A549 (cell line): ENCODE measurements around the gene GNAS. TPM values are rescaled to one million over a fixed set of nuclear protein-coding genes. Genes with fewer than 3 reads are reported as not detected.

Experiments used
- ATAC-seq, 2 experiments: fragments of 200-7000 bp in 1 of 2; fragments of >200 bp in 1 of 2; cut with Nextera tagmentation in 1 of 2; cut with Tn5 transposase in 1 of 2; 3 replicates each; pipeline versions ENCODE4 v1.8.0 to v1.9.1; 2018 to 2020; ENCODE audit warnings: mild to moderate bottlenecking in 1 of 2, moderate library complexity in 1 of 2
- CTCF ChIA-PET: fragments of 300-600 bp; sonication (Branson Sonifier 250); formaldehyde crosslinking; extraction: SDS; loops from one replicate; lab custom pipeline; 2021; ENCODE audit warnings: antibody characterized with exemption, inconsistent platforms; lab: Yijun Ruan, JAX
- POLR2A ChIA-PET: fragments of 350-600 bp; formaldehyde crosslinking; extraction: SDS; loops from one replicate; lab custom pipeline; 2021; ENCODE audit warnings: antibody characterized with exemption, inconsistent platforms; lab: Yijun Ruan, JAX
- DNase-seq, 2 experiments: peaks; one replicate each; pipeline versions ENCODE4 v3.0.0 to v3.0.0-alpha.2; 2011 to 2016; ENCODE audit warnings: low read depth in 1 of 2, low spot score in 1 of 2
- FAIRE-seq: peaks from 2 replicates; lab custom pipeline; 2011; peaks lifted over from hg19 to GRCh38; lab: Jason Lieb, UNC
- H3K27ac ChIP-seq, 2 experiments: fragments of >200 bp; sonication (Bioruptor Twin); formaldehyde crosslinking; 3 replicates each; pipeline ENCODE4 v1.5.1; 2016 to 2017
- H3K4me1 ChIP-seq: fragments of >200 bp; sonication (Bioruptor Twin); formaldehyde crosslinking; 3 replicates; pipeline ENCODE4 v1.6.1; 2016
- H3K4me2 ChIP-seq: fragments of >200 bp; sonication (Bioruptor Twin); formaldehyde crosslinking; 3 replicates; pipeline ENCODE4 v1.6.1; 2016
- H3K4me3 ChIP-seq: fragments of >200 bp; sonication (Bioruptor Twin); formaldehyde crosslinking; 3 replicates; pipeline ENCODE4 v1.5.1; 2016
- H3K9me3 ChIP-seq: fragments of >200 bp; sonication (Bioruptor Twin); formaldehyde crosslinking; 3 replicates; pipeline ENCODE4 v1.6.1; 2016
- CBX2 ChIP-seq: fragments of 200-600 bp; sonication (generic); IDR thresholded peaks from 2 replicates; pipeline ENCODE4 v1.6.1; 2016; ENCODE audit warnings: low read depth, mild to moderate bottlenecking, borderline replicate concordance
- CEBPB ChIP-seq, 2 experiments: fragments of >200 bp in 1 of 2; sonication (Bioruptor Twin) in 1 of 2; formaldehyde crosslinking in 1 of 2; IDR thresholded peaks; 2 replicates each; pipeline ENCODE4 v1.6.1; 2012 to 2016
- CHD2 ChIP-seq: fragments of 150-350 bp; IDR thresholded peaks from 2 replicates; pipeline ENCODE4 v1.6.1; 2014; ENCODE audit warnings: low read length; ENCODE audit not compliant: partially characterized antibody
- E2F6 ChIP-seq: IDR thresholded peaks from 2 replicates; pipeline ENCODE4 v1.6.1; 2012; ENCODE audit warnings: low read depth, borderline replicate concordance
- EP300 ChIP-seq, 2 experiments: fragments of >200 bp; sonication (Bioruptor Twin); formaldehyde crosslinking; IDR thresholded peaks; 2 replicates in 1 of 2; 3 replicates in 1 of 2; pipeline ENCODE4 v1.6.1; 2016 to 2017
- FOSL2 ChIP-seq, 2 experiments: fragments of 450-650 bp in 1 of 2; fragments of >200 bp in 1 of 2; sonication (Bioruptor Twin) in 1 of 2; formaldehyde crosslinking; IDR thresholded peaks; 2 replicates each; pipeline versions ENCODE4 v1.5.0 to v1.6.1; 2016 to 2020; ENCODE audit warnings: mild to moderate bottlenecking in 1 of 2, moderate library complexity in 1 of 2
- FOXS1 ChIP-seq: fragments of 250-450 bp; sonication (Bioruptor Pico); IDR thresholded peaks from 2 replicates; pipeline ENCODE4 v1.5.0; 2020; ENCODE audit warnings: mild to moderate bottlenecking, moderate library complexity
- HDAC2 ChIP-seq: fragments of 200-600 bp; sonication (generic); IDR thresholded peaks from 2 replicates; pipeline ENCODE4 v1.6.1; 2016
- HEYL ChIP-seq: fragments of 250-450 bp; sonication (Bioruptor Pico); IDR thresholded peaks from 2 replicates; pipeline ENCODE4 v1.8.0; 2021; ENCODE audit warnings: mild to moderate bottlenecking, moderate library complexity
- HOXB13 ChIP-seq: fragments of 250-450 bp; sonication (Bioruptor Pico); IDR thresholded peaks from 2 replicates; pipeline ENCODE4 v1.5.0; 2020; ENCODE audit warnings: low read depth, mild to moderate bottlenecking, moderate library complexity
- KDM5A ChIP-seq: fragments of 200-600 bp; sonication (generic); IDR thresholded peaks from 2 replicates; pipeline ENCODE4 v1.6.1; 2016; ENCODE audit warnings: antibody characterized with exemption, mild to moderate bottlenecking
- MAZ ChIP-seq: fragments of 150-350 bp; IDR thresholded peaks from 2 replicates; pipeline ENCODE4 v1.6.1; 2014; ENCODE audit warnings: antibody characterized with exemption, low read depth, low read length, borderline replicate concordance
- NFE2L2 ChIP-seq: fragments of 150-350 bp; conservative IDR thresholded peaks from 2 replicates; pipeline ENCODE4 v1.6.1; 2014; ENCODE audit warnings: low read length
- NR3C1 ChIP-seq: fragments of >200 bp; sonication (Bioruptor Twin); formaldehyde crosslinking; IDR thresholded peaks from 3 replicates; pipeline ENCODE4 v1.6.1; 2017
- RCOR1 ChIP-seq: fragments of 150-350 bp; IDR thresholded peaks from 2 replicates; pipeline ENCODE4 v1.6.1; 2014; ENCODE audit warnings: antibody characterized with exemption, low read length, low read depth
- SMC3 ChIP-seq: fragments of >200 bp; sonication (Bioruptor Twin); formaldehyde crosslinking; IDR thresholded peaks from 3 replicates; pipeline ENCODE4 v1.6.1; 2018; ENCODE audit warnings: inconsistent platforms
- TP53 ChIP-seq: fragments of 250-450 bp; sonication (Bioruptor Pico); IDR thresholded peaks from 2 replicates; pipeline ENCODE4 v1.5.0; 2021; ENCODE audit warnings: mild to moderate bottlenecking, moderate library complexity
- ZNF302 ChIP-seq: fragments of 250-450 bp; sonication (Bioruptor Pico); IDR thresholded peaks from 2 replicates; pipeline ENCODE4 v1.9.0; 2021; ENCODE audit warnings: inconsistent platforms, mild to moderate bottlenecking, moderate library complexity
- ZSCAN20 ChIP-seq: fragments of 250-450 bp; sonication (Bioruptor Pico); IDR thresholded peaks from 2 replicates; pipeline ENCODE4 v1.8.0; 2022; ENCODE audit warnings: mild to moderate bottlenecking, moderate library complexity
- WGBS: methylation state at CpG from one replicate; pipeline ENCODE4 v1.1.6; 2017; ENCODE audit errors: missing lambda C conversion rate; 5-methylcytosine and 5-hydroxymethylcytosine counted together
- polyA plus RNA-seq, 4 experiments: library from polyadenylated mRNA; depleted of rRNA in 3 of 4; stranded (reverse); fragments of >200 nt; fragmentation: RNase III in 1 of 4; extraction: RNeasy Plus Mini Kit Qiagen cat#74134 plus additional on column Dnase treatment in 1 of 4; gene quantifications; 2 replicates in 3 of 4; 3 replicates in 1 of 4; pipeline ENCODE4 v1.2.3, GENCODE V29; 2011 to 2017
- TF ChIP-seq, protein P1 (sequence below): fragments of 200-600 bp; sonication (generic); IDR thresholded peaks from 2 replicates; pipeline ENCODE4 v1.6.1; 2016; ENCODE audit warnings: antibody characterized with exemption, mild to moderate bottlenecking, moderate library complexity
- TF ChIP-seq, protein P2 (sequence below): fragments of 250-450 bp; sonication (Bioruptor Pico); IDR thresholded peaks from 2 replicates; pipeline ENCODE4 v1.5.0; 2021; ENCODE audit warnings: mild to moderate bottlenecking, moderate library complexity, borderline replicate concordance
- TF ChIP-seq, protein P3 (sequence below): fragments of >200 bp; sonication (Bioruptor Twin); formaldehyde crosslinking; IDR thresholded peaks from 3 replicates; pipeline ENCODE4 v1.6.1; 2016
- TF ChIP-seq, protein P4 (sequence below): fragments of 250-450 bp; sonication (Bioruptor Pico); IDR thresholded peaks from 2 replicates; pipeline ENCODE4 v1.5.0; 2020; ENCODE audit warnings: low read depth, mild to moderate bottlenecking, moderate library complexity

The GNAS gene
- polyA plus RNA-seq, 2 of the 4 experiments (the other 2 are of a cell fraction), result 534 to 600 TPM

GRCh38 chr20:58836616-58837204, 15.8 kb upstream of the GNAS start:
- Histone ChIP-seq H3K4me3 (no peak overlapping the region), H3K4me2 (no peak overlapping the region), H3K27ac (no peak overlapping the region), H3K9me3 (no peaks in the 10 kb centered on the region), H3K4me1 (peaks cover 8% of the 10 kb centered on the region)
- ATAC-seq, result no peak
- no peak for FAIRE-seq
- CTCF ChIA-PET, result interaction anchor here (0.8 to 1.7 kb wide), 3 partner anchors 23 to 626 kb away, joined by 3 to 6 read pairs (median 3); no protein-coding TSS in a partner anchor
- DNase-seq, result no peak
- TF ChIP-seq FOXS1 (CRISPR knock-in tag) (no peak), E2F6 (no peak), CHD2 (no peak), MAZ (no peak), CEBPB (IDR thresholded peaks at IDR 0.05) (no peak), NFE2L2 (no peak), SMC3 (no peak), KDM5A (no peak), ZNF302 (CRISPR knock-in tag) (no peak), TP53 (CRISPR knock-in tag) (no peak), FOSL2 (IDR thresholded peaks at IDR 0.05) (no peak), FOSL2 (CRISPR knock-in tag; IDR thresholded peaks at IDR 0.05) (no peak)
- TF ChIP-seq, protein P1, sequence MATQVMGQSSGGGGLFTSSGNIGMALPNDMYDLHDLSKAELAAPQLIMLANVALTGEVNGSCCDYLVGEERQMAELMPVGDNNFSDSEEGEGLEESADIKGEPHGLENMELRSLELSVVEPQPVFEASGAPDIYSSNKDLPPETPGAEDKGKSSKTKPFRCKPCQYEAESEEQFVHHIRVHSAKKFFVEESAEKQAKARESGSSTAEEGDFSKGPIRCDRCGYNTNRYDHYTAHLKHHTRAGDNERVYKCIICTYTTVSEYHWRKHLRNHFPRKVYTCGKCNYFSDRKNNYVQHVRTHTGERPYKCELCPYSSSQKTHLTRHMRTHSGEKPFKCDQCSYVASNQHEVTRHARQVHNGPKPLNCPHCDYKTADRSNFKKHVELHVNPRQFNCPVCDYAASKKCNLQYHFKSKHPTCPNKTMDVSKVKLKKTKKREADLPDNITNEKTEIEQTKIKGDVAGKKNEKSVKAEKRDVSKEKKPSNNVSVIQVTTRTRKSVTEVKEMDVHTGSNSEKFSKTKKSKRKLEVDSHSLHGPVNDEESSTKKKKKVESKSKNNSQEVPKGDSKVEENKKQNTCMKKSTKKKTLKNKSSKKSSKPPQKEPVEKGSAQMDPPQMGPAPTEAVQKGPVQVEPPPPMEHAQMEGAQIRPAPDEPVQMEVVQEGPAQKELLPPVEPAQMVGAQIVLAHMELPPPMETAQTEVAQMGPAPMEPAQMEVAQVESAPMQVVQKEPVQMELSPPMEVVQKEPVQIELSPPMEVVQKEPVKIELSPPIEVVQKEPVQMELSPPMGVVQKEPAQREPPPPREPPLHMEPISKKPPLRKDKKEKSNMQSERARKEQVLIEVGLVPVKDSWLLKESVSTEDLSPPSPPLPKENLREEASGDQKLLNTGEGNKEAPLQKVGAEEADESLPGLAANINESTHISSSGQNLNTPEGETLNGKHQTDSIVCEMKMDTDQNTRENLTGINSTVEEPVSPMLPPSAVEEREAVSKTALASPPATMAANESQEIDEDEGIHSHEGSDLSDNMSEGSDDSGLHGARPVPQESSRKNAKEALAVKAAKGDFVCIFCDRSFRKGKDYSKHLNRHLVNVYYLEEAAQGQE, result no peak
- TF ChIP-seq, protein P2, sequence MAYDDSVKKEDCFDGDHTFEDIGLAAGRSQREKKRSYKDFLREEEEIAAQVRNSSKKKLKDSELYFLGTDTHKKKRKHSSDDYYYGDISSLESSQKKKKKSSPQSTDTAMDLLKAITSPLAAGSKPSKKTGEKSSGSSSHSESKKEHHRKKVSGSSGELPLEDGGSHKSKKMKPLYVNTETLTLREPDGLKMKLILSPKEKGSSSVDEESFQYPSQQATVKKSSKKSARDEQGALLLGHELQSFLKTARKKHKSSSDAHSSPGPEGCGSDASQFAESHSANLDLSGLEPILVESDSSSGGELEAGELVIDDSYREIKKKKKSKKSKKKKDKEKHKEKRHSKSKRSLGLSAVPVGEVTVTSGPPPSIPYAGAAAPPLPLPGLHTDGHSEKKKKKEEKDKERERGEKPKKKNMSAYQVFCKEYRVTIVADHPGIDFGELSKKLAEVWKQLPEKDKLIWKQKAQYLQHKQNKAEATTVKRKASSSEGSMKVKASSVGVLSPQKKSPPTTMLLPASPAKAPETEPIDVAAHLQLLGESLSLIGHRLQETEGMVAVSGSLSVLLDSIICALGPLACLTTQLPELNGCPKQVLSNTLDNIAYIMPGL (CRISPR knock-in tag), result no peak
- TF ChIP-seq, protein P3, sequence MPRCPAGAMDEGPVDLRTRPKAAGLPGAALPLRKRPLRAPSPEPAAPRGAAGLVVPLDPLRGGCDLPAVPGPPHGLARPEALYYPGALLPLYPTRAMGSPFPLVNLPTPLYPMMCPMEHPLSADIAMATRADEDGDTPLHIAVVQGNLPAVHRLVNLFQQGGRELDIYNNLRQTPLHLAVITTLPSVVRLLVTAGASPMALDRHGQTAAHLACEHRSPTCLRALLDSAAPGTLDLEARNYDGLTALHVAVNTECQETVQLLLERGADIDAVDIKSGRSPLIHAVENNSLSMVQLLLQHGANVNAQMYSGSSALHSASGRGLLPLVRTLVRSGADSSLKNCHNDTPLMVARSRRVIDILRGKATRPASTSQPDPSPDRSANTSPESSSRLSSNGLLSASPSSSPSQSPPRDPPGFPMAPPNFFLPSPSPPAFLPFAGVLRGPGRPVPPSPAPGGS, result no peak
- TF ChIP-seq, all 56 proteins: peak for 0
- POLR2A ChIA-PET, result no interaction called here
- WGBS, result 50% methylated on average over 10 of the region's 10 CpGs

GRCh38 chr20:58837717-58838116, 14.8 kb upstream of the GNAS start:
- ATAC-seq (no peak), DNase-seq (no peak), FAIRE-seq (no peak)
- POLR2A ChIA-PET, result no interaction called here
- Histone ChIP-seq H3K4me1 (peaks cover 8% of the 10 kb centered on the region), H3K4me2 (no peak overlapping the region), H3K9me3 (no peaks in the 10 kb centered on the region), H3K4me3 (no peak overlapping the region), H3K27ac (no peak overlapping the region)
- TF ChIP-seq HEYL, result no peak
- TF ChIP-seq EP300 (IDR thresholded peaks at IDR 0.05), result no peak
- TF ChIP-seq HDAC2, result no peak
- TF ChIP-seq MAZ, result no peak
- TF ChIP-seq RCOR1, result no peak
- no peak for TF ChIP-seq E2F6
- TF ChIP-seq HOXB13 (CRISPR knock-in tag), result no peak
- TF ChIP-seq, protein P4, sequence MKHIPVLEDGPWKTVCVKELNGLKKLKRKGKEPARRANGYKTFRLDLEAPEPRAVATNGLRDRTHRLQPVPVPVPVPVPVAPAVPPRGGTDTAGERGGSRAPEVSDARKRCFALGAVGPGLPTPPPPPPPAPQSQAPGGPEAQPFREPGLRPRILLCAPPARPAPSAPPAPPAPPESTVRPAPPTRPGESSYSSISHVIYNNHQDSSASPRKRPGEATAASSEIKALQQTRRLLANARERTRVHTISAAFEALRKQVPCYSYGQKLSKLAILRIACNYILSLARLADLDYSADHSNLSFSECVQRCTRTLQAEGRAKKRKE (CRISPR knock-in tag), result no peak
- TF ChIP-seq ZSCAN20 (CRISPR knock-in tag), result no peak
- no peak for TF ChIP-seq NFE2L2
- TF ChIP-seq NR3C1, result no peak
- TF ChIP-seq CBX2, result no peak
- 25% methylated on average over 1 of the region's 1 CpG for WGBS
- CTCF ChIA-PET, result interaction anchor here (1.5 to 1.7 kb wide), 2 partner anchors 10 to 600 kb away, joined by 4 to 6 read pairs; no protein-coding TSS in a partner anchor
